GM12872 (cell line): ENCODE results near the gene CDK10.

Experiments
- CTCF ChIP-seq: IDR thresholded peaks from 3 replicates; pipeline ENCODE4 v1.5.1; 2011; ENCODE audit warnings: low read depth, mild to moderate bottlenecking, low read length, moderate library complexity; ENCODE audit not compliant: insufficient read depth

CDK10 gene, protein sequence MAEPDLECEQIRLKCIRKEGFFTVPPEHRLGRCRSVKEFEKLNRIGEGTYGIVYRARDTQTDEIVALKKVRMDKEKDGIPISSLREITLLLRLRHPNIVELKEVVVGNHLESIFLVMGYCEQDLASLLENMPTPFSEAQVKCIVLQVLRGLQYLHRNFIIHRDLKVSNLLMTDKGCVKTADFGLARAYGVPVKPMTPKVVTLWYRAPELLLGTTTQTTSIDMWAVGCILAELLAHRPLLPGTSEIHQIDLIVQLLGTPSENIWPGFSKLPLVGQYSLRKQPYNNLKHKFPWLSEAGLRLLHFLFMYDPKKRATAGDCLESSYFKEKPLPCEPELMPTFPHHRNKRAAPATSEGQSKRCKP

DNA sequence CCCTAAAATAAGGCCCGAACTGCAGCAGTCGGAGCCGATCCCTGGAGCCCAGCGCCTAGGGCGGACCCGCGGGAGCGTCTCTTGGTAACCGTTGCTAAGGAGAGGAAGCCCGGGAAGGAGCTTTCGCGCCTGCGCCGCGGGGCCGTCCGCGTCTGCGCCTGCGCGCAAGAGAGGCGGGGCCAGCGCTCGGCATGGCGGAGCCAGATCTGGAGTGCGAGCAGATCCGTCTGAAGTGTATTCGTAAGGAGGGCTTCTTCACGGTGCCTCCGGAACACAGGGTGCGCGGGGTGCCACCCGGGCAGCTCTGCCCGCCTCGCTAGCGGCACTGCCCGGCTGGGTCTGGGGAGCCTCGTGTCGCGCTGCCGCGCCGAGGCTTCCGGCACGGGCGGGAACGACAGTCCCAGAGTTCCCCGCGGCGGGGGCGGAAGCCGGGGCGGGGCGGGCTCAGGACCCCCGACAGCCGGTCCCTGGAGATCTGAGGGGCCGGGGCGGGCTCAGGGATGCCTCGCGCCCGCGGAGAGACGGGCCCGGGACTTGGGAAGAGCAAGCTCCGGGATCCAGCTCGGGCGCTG is at the start of gene CDK10:
CDK10 (plus strand) TSS at position 170 of the 572 bp plus-strand sequence; CDS start at position 192, 22 bp downstream.
- no peak for TF ChIP-seq CTCF

DNA sequence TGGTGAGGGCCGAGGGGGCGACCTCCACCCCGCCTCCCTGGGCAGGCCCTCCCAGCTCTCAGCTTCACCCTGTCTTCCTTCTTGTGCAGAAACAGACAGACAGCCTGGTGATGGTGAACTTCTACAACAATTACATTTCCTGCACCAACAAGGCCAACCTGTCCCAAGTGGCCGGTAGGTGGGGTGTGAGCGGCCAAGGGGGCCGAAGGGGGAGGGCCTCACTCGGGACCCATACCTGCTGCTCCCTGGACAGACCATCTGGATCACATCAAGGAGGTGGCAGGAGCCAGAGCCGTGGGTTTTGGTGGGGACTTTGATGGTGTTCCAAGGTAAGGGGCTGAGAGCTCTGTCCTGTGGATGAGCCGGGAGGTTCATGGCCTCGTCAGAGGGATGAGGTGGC is 49.1 kb upstream of the CDK10 start:
- TF ChIP-seq CTCF = no peak

DNA sequence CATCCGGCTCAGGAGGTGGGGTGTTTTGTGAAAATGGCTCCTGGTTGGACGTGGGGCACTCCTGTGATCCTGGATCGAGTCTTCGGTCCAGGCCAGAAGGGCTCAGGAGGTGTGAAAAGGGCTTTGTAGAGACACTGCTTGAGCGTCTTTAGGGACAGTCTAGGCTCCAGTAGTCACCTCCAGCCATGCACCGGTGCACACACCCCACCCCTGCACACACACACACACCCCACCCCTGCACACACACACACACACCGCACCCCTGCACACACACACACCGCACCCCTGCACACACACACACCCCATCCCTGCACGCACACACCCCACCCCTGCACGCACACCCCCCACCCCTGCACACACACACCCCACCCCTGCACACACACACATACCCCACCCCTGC is 48.0 kb upstream of the CDK10 start:
- TF ChIP-seq CTCF = no peak

- TF ChIP-seq CTCF = no peak
Measured at GRCh38 chr16:89639385-89639784, 47.1 kb upstream of the CDK10 start.

DNA sequence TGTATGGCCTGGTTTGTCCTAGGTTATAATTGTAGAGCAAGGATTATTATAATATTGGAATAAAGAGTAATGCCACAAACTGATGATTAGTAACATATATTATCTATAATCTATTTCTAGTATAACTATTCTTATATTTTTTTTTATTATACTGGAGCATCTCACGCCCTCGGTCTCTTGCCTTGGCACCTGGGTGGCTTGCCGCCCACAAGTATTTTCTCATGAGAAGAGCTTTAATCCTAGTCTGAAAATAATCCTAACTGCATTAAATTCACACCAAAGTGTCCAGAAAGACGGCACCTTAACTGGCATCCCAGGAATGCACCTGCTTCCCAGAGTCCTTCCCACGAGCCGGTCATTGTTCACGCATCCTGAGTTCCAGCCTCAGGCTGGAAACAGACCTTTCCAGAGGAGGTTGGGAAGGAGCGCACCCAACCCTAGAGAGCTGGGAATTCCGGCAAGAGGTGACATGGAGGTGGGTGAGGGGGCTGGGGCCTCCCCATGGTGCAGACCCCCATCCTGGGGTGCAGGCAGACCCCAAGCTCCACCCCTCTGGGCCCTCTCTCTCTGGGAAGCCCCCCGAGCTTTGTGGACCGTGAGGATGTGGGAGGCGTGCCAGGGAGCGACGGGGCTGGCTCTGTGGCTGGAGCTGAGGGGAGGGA is 44.9 kb upstream of the CDK10 start:
- no peak for TF ChIP-seq CTCF

GRCh38 chr16:89642574-89642973 is 43.9 kb upstream of the CDK10 start:
- no peak for TF ChIP-seq CTCF

DNA sequence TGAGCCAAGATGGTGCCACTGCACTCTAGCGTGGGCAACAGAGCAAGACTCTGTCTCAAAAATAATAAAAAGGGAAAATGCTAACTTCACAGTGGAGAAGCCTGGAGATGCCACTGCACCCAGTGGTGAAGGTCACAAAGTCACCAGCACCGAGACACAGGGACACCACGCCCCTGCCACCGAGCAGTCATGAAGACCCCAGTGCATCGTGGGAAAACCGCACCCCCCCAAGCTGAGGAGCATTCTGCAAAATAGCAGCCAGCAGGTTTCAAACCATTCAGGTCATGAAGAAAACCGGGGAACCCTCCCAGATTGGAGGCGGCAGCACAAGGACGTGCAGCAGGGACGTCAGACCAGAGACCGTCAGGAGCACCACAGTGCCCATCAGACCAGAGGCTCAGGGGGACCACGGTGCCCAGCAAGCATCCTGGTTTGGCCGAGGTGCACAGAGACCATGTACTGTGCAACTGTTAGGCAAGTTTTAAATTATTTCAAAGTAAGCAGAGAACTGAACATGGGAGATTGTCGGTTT is 42.7 kb upstream of the CDK10 start:
- TF ChIP-seq CTCF = no peak
